ENCODE data around the gene CIZ1. TPM values are rescaled to one million over a fixed set of nuclear protein-coding genes. Genes with fewer than 3 reads are reported as not detected.

Gene CIZ1
- total and polyA plus RNA-seq, 10 of the 15 experiments (the other 5 are each of a cell fraction or from before 2014, with no cell fraction given): 1.8 to 91.6 (median 35.4) TPM

GRCh38 chr9:128159784-128160602 is 31.4 kb downstream of the CIZ1 start, which contains the start of gene BBLN (continued):
- TF ChIP-seq STAT1 (conservative IDR thresholded peaks at IDR 0.05): 0 out of 2 replicates have a peak, but pooled peaks have one; percentile 32
- no peak for TF ChIP-seq KDM1A (IDR thresholded peaks at IDR 0.05; ENCODE audit: borderline replicate concordance)
- no peak for TF ChIP-seq E2F8 (IDR thresholded peaks at IDR 0.05; ENCODE audit: low read depth, partially characterized antibody)
- TF ChIP-seq NFYB (IDR thresholded peaks at IDR 0.05; ENCODE audit: insufficient read depth, low read depth, low read length): no peak
- peak; percentile 33; the same call in 1 of the 2 replicates for TF ChIP-seq DPF2 (IDR thresholded peaks at IDR 0.05)
- TF ChIP-seq ZBTB33 (IDR thresholded peaks at IDR 0.05): no peak
- no peak for TF ChIP-seq BMI1 (IDR thresholded peaks at IDR 0.05; ENCODE audit: borderline replicate concordance)
- TF ChIP-seq MYC (IDR thresholded peaks at IDR 0.05; ENCODE audit: insufficient read depth, insufficient read length, insufficient replicate concordance, low read length, severe bottlenecking): no peak
- no peak for TF ChIP-seq TBL1XR1 (IDR thresholded peaks at IDR 0.05; ENCODE audit: low read depth, low read length)
- TF ChIP-seq KAT2A (conservative IDR thresholded peaks at IDR 0.05; ENCODE audit: control insufficient read depth, low read depth, low read length): no peak
- TF ChIP-seq POLR2A (IDR thresholded peaks at IDR 0.05; ENCODE audit: low read depth, low read length): peak; percentile 96
- no peak for TF ChIP-seq SMAD5 (IDR thresholded peaks at IDR 0.05; ENCODE audit: low read depth)
- peak; percentile 97 for TF ChIP-seq CREB1 (IDR thresholded peaks at IDR 0.05; ENCODE audit: low read depth)
- TF ChIP-seq ETV6 (conservative IDR thresholded peaks at IDR 0.05 in 1 of 2, IDR thresholded peaks at IDR 0.05 in 1 of 2; ENCODE audit: borderline replicate concordance in 1 of 2, low read depth in 1 of 2): no peak
- no peak for TF ChIP-seq KLF5 (IDR thresholded peaks at IDR 0.05; ENCODE audit: partially characterized antibody)
- TF ChIP-seq CBX3 (IDR thresholded peaks at IDR 0.05; ENCODE audit: borderline replicate concordance, low read depth): no peak
- TF ChIP-seq REST (IDR thresholded peaks at IDR 0.05; ENCODE audit: low read depth, low read length): no peak
- TF ChIP-seq MTA3 (IDR thresholded peaks at IDR 0.05; ENCODE audit: borderline replicate concordance, low read length): no peak
- TF ChIP-seq BCL11A (IDR thresholded peaks at IDR 0.05; ENCODE audit: low read depth, low read length): no peak
- TF ChIP-seq STAT3 (IDR thresholded peaks at IDR 0.05; ENCODE audit: low read depth, low read length): no peak
- TF ChIP-seq HSF1 (IDR thresholded peaks at IDR 0.05; ENCODE audit: low read depth, low read length): no peak
